MM.1S (cell line): ENCODE data around the gene LORICRIN.

Experiments
- CTCF ChIP-seq: fragments of 300-600 bp; sonication (generic); IDR thresholded peaks from 2 replicates; pipeline ENCODE4 v1.5.1; 2016; ENCODE audit warnings: antibody characterized with exemption, low read length, mixed read lengths
- EZH2 ChIP-seq: fragments of 300-600 bp; sonication (generic); optimal IDR thresholded peaks from 2 replicates; pipeline ENCODE3; 2017; ENCODE audit warnings: low read depth, mild to moderate bottlenecking, antibody characterized with exemption, low read length, mixed read lengths
- EZH2phosphoT487 ChIP-seq: fragments of 300-600 bp; sonication (generic); IDR thresholded peaks from 2 replicates; pipeline ENCODE4 v1.6.1; 2018; ENCODE audit warnings: antibody characterized with exemption, low read length

- TF ChIP-seq CTCF (no peak), EZH2 (no peak), EZH2phosphoT487 (no peak)
Observed at GRCh38 chr1:153210206-153210605, 49.3 kb upstream of the LORICRIN start.
